ENCODE measurements around the gene ZNF785.

DNA sequence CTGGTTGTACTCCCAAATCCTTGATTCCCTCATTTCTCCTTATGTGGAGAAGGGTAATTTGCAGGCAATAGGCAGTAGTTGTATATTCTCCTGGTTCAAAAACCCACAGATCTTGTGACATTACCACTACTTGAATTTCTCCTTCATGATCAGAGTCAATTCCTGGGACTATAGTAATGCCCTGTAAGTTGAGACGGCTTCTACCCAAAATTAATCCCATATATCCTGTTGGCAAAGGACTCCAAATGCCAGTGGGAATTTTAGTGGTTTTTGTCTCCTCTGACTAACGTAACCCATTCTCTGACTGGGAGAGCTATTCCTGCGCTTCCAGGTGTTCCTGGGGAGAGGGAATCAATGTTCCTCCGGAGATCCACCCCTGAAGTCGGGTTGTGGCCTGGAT lies 36.3 kb upstream of the ZNF785 start:
- no peak for TF ChIP-seq ZNF382 (CRISPR knock-in tag; IDR thresholded peaks at IDR 0.05; ENCODE audit: borderline replicate concordance)
- TF ChIP-seq POLR2A (IDR thresholded peaks at IDR 0.05; ENCODE audit: insufficient read depth in 1 of 2, low read depth in 2 of 2, low read length in 2 of 2) = no peak
- no peak for TF ChIP-seq TEAD3 (CRISPR knock-in tag; optimal IDR thresholded peaks at IDR 0.05; ENCODE audit: borderline replicate concordance)
- TF ChIP-seq MAFF (IDR thresholded peaks at IDR 0.05; ENCODE audit: low read depth, low read length) = no peak
- no peak for TF ChIP-seq HDAC1 (CRISPR knock-in tag; IDR thresholded peaks at IDR 0.05)
- TF ChIP-seq SMAD1 (CRISPR knock-in tag; IDR thresholded peaks at IDR 0.05; ENCODE audit: borderline replicate concordance, low read depth) = no peak
- TF ChIP-seq ZIK1 (CRISPR knock-in tag; IDR thresholded peaks at IDR 0.05; ENCODE audit: borderline replicate concordance, low read depth) = no peak
